C4-2B (cell line): ENCODE results near the gene CAD.

Experiments used
- H3K27ac ChIP-seq: fragments of 450-650 bp; 2 replicates; pipeline ENCODE4 v1.5.1; 2017
- ZFX ChIP-seq: fragments of 450-650 bp; IDR thresholded peaks from 2 replicates; pipeline ENCODE4 v1.6.1; 2017
- TF ChIP-seq, protein P1 (sequence below): fragments of 450-650 bp; conservative IDR thresholded peaks from 2 replicates; pipeline ENCODE4 v1.5.1; 2017; ENCODE audit warnings: mild to moderate bottlenecking

CAD gene

DNA sequence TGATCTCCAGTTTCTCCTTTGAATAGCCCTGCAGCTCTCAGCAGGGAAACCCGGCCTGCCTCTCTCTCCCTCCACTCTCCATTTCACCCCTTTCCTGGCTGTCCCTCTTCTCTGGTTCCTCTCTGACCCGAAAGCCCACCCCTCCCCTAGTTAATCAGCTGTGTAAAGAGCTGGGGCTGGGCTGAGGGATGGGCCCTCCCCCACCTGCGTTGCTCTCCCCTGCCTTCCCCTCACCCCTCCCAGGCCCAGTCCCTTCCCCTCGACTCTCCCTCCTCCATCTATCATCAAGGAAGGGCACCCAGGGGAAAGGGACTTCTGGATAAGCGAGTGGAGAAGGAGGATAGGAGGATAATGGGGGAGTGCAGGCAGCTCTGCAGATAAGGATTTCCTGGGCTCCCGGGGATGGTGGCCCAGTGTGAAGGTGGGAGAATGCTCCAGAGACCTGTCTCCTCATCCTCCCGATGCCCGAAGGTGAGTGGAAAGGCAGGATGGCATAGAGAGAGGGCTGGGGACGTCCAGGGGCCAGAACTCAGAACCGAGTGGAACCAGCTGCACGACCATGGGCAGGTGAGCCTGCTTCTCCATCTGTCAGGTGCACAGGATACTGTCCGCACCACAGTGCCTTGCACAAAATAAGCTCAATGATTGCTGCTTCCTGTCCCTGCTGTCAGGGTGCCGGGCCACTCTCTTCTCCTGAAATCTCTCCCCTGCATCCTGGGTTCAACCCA, 33.6 kb downstream of the CAD start:
- H3K27ac ChIP-seq: peak overlapping the region; percentile 63; the same call in 1 of the 2 replicates
- no peak for TF ChIP-seq ZFX
- TF ChIP-seq, protein P1, sequence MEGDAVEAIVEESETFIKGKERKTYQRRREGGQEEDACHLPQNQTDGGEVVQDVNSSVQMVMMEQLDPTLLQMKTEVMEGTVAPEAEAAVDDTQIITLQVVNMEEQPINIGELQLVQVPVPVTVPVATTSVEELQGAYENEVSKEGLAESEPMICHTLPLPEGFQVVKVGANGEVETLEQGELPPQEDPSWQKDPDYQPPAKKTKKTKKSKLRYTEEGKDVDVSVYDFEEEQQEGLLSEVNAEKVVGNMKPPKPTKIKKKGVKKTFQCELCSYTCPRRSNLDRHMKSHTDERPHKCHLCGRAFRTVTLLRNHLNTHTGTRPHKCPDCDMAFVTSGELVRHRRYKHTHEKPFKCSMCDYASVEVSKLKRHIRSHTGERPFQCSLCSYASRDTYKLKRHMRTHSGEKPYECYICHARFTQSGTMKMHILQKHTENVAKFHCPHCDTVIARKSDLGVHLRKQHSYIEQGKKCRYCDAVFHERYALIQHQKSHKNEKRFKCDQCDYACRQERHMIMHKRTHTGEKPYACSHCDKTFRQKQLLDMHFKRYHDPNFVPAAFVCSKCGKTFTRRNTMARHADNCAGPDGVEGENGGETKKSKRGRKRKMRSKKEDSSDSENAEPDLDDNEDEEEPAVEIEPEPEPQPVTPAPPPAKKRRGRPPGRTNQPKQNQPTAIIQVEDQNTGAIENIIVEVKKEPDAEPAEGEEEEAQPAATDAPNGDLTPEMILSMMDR: no peak

DNA sequence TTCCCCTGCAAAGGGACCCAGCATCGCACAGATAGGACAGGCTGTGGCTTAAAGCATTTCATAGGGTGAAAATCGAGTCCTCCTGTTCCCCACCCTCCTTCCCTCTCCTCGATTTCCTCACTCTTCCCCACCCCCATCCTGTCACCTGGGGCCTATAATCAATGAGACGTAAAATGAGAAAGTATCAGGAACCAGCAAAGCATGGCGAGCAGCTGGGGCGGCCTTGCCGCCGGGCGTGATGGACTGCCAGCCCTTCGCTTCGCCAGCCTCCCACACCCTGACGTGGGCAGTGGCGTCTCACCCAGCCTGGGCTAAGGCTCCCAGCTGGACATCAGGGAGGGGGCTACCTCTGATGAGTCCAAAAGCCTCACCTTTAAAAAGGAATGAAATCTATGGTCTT, 34.6 kb downstream of the CAD start:
- TF ChIP-seq, protein P1: no peak
- TF ChIP-seq ZFX: no peak
- no peak overlapping the region for H3K27ac ChIP-seq

DNA sequence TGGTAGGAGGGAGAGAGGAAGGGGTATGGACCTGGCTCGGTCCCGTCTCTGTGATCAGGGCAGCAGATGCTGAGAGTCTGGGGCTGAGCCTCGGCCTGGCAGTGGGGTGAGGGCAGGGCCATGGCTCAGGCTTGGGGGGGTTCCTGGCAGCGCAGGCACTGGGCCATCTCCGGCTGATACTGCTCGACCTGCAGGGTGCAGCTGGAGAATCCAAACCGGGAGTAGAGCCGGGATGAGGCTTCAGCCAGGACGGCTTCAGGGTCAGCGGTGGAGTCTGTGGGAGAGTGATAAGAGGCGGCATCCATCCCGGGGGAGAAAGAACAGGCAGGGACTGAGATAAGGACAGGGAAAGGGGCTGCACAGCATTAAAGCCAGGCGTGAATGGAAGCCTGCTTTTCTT, 38.0 kb downstream of the CAD start:
- no peak for TF ChIP-seq ZFX
- TF ChIP-seq, protein P1: no peak
- H3K27ac ChIP-seq: no peak overlapping the region

DNA sequence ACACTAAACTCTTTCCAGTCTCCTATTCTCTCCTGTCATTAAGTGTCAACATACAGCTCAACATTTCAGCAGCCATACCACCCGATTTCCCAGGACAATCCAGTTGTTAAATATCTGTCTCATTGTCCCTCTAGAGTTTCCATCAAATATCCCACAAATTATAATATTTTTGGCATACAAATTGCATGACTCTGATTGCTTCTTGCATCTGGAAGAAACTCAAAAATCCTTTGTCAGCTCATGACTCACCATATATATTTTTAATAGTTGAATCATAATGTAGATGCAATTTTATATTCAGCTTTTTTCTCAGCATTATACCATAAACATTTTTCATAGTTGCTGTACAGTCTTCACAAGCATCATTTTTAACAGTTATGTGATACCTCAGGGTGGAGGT, 38.5 kb downstream of the CAD start:
- no peak overlapping the region for H3K27ac ChIP-seq
- TF ChIP-seq ZFX: no peak
- TF ChIP-seq, protein P1: no peak

- no peak overlapping the region for H3K27ac ChIP-seq
- TF ChIP-seq, protein P1: no peak
- no peak for TF ChIP-seq ZFX
Measured at GRCh38 chr2:27256855-27257454, 39.8 kb downstream of the CAD start.

GRCh38 chr2:27258051-27258450, 40.9 kb downstream of the CAD start:
- TF ChIP-seq, protein P1: no peak
- no peak for TF ChIP-seq ZFX
- H3K27ac ChIP-seq: no peak overlapping the region

DNA sequence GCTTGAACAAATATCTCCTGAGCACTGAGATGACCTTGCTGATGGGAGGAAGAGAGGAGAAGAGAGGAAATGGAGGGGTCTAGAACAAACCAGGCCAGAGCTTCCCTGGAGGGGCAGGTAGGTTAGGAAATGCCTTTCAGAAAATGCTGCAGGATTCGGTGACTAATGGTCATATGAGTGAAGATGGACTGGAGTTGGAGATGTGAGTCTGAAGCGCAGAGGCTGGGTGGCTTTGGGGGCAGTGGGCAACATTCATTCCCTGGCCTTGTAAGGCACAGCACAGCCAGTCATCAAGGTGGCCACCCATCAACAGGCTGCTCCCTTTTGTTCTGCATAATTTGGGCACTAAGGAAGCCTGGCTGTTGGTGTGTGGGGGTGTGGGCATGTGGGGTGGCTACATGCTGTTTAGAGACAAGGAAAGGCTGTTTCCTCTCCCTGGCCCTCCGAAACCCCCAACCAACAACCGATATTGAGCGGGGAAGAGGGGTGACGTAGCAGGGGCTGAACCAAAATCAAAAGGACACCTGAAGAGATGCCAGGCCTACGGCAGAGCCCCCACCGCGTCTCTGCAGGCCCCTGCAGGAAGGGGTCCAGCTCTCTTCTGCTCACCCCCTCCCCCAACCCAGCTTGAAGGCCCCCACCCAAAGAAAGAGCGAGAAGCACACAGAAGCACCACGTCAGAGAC, 44.2 kb downstream of the CAD start:
- TF ChIP-seq ZFX: no peak
- TF ChIP-seq, protein P1: no peak
- H3K27ac ChIP-seq: no peak overlapping the region
